Measurements from ENCODE around the gene TTC23L.
A peak's percentile ranks its signal among the peaks of the same experiment; 100 is the strongest.
"Not testable (repeated sequence)": the region's sequence is repeated elsewhere in the genome, so short reads cannot be mapped to it uniquely, and the experiment has no call there.

Gene TTC23L, protein sequence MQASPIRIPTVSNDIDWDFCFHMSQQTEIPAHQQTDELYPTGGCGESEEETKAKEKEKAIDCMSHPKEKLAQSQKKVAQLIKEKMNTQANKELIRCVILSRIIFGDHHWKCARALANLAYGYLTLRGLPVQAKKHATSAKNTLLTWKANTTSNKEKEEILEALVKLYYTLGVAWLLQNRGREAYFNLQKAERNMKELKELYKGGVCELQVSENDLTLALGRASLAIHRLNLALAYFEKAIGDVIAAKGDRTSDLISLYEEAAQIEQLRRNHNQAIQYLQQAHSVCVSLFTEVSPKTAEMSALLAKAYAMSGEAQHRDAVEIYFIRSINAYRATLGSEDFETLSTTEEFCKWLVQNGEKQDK

DNA sequence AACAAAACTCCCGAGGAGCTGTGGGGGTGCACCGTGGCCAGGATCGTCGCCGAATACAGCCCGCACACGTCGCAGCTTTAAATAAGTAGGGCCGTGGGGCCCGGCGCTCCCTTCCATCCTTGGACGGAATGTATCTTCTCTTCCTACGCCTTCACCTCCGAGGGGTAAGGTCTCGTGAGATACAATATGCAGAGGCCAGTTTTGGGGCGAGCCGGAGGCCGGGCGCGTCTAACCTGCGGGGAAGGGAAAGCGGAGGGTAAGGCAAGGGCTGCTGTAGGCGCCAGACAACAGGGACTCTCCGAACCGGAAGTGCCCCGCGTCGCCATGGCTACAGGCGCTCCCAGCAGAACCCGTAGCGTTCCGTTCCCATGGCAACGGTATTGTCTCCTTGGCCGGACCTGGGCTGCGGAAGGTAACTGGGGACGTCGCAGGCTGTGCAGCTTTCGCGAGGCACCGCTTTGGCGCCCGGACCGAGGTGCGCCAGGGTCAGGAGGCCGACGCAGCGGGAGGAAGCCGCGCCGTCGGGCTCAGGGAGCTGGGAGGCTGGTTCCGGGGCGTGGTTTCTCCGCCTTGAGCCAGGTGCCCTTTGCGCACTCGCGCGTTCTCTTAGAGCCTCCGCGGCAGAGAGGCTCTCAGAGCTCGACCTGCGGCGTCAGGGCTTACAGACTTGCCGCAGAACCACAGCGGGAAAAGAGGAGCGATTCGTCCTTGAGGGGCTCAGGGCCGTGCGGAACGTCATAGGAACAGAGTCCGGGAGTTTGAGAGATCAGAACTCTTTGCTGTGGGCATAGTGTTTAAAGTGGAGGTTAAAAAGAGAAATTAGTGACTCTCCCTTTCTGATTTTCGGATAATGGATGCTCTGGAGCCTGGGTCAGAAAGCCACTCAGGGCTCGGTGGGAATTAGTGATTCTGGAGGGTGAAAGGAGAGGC is at the start of gene TTC23L:
TSS of gene TTC23L (plus strand) at position 380 of the 930 bp plus-strand sequence. CDS start 1,508 bp downstream, outside the sequence.
- DNase-seq, result peak; percentile 98

DNA sequence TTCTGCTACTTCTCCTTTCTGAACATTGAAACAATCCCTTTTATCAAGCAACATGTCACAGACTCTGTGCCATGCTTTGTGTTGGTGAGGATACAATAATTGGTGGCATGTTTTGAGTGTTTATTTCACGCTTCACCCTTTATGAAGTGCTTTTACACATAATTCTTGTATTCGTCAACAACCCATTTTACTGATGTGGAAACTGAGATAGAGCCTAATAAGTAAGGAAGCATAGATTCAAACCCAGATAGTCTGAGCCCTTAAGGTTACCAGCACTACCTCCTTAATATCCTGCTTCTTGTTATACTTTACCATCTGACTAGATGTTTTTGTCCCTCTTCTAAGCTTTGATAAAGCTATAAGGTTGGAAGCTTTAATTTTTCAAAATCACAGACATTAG is 49.3 kb upstream of the TTC23L start:
- no peak for DNase-seq

DNA sequence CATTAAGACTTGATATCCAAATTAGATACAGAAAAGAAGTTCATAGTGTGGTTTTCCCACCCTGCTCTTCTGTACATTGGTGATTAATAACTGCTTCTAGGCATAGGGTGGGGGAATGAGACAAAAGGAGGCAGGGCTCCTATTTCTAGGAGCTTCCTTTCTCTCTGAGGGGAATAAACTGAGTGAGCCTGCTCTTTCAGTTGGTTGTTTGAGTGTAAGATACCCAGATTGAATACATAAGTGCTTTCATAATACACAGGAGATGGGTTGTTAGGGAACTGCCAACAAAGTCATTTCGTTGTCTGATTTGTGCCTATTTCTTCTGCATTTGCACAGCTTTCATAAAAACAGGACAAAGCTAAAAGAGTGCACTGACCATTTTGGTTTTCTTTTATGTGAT is 48.9 kb upstream of the TTC23L start:
- DNase-seq, result no peak

DNA sequence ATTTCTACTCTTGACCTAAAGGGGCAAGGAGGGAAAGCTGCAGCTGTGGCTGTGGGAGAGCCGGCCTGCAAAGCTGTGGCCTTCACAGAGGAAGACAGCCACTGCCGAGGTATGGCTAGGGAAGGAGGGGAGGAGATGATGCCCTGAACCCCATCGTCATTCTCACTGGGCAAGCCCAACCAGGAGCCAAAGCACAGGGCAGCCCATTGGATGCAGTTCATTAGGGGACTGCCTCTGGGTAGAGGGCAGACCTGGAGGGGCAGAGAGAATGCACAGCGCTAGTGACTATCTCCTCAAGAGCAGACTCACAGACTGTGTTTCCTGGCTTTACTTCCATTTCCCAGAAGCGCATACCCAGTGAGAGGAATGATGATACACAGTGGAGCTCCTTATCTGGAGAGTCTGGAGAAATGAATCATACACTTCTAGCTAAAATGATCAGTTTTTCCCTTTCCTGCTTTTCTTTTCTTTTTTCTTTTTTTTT is 47.2 kb upstream of the TTC23L start:
- no peak for DNase-seq

DNA sequence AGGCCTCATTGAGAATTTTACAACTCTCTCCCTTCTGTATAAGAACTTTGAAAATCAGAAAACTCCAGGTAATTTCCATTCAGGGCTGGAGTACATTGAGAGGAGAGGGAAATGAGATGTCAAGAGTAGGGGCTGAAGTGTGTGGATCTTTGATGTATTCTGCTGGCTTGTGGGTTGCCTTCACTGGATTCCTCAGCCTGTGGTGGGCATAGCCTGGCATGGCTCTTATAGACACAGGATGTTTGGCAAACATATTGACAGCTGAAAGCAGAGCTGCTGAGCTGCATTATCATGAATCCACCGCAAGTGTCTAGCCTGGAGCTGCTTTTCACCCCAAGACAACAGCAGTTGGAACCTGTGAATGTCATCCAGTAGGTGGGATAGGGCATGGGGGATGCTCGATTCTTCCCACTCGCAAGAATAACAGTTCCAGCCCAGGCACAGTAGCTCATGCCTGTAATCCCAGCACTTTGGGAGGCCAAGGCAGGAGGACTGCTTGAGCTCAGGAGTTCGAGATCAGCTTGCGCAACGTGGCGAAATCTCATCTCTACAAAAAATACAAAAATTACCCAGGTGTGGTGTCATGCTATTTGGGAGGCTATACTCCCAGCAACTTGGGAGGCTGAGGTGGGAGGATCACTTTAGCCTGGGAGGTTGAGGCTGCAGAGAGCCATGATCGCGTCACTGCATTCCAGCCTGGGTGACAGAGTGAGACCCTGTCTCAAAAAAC is 36.0 kb upstream of the TTC23L start:
- DNase-seq, result no peak

DNA sequence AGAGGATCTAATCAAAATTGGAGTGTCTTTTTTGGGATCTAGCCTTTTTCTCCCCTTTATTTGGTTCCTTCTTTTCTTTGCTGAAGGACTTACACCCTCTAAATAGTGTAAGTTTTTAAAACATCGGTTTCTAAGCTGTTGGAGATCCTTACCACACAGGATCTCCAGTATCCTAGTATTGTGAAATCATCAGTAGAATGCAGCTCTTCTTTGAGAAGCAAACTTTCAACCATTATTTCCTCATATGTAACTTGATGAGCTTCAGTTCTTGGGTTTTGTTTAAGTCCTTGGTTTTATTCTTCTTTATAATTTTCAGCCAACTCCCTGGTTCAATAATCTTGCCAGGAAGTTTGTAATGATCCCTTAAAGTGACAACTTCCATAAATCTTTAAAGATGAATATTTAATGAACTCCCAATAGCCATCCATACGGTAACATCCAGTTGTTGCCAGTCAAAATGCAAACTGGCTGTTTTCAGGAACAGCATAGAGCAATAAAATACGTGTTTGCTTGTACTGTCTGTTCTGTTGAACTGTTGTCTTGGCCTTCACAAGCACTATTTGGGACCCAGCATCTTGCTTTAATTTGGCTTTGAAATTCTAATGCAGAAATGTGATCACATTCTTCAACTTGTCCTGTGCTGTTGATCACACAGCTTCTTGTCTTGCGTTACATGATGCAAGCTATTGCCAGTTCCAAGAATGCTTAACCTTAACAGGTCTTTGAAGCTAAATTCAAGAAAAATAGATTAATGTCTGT is 34.8 kb upstream of the TTC23L start:
- no peak for DNase-seq

DNA sequence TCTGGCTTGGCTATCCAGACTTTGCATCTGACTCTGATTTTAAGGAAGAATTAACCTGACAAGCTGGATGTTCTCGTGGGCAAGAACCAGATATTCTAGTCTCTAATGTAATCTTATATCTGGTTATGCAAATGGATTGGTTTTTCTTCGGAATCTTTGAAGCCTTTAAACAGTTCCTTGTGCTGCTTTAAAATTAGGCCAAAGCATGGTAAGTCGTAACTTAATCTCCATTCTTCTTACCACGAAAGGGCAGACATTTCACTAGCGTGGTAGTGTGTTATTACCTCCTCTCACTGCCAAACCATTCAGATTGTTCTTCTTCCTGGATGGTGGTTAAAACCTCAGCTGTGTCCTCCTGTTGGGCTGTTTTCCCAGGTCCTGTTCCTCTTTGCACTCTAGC is 34.1 kb upstream of the TTC23L start:
- DNase-seq, result no peak

DNA sequence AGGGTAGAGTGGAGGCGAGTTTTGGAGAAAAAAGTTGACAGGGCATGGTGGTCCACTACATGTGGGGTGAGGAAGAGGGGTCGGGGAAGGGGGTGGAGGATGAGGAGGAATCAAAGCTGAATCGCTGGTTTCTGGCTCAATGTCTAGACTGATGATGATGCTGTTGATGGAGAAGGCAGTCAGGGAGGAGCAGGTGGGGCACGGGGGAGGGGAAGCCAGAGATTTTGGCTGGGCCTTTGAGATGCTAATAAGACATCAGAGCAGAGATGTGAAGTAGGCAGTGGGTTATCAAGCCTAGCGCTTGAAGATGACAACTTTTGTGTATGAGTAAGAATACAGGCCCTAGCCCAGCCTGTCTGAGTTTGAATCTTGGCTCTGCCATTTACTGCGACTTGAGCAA is 32.4 kb upstream of the TTC23L start:
- DNase-seq, result no peak

DNA sequence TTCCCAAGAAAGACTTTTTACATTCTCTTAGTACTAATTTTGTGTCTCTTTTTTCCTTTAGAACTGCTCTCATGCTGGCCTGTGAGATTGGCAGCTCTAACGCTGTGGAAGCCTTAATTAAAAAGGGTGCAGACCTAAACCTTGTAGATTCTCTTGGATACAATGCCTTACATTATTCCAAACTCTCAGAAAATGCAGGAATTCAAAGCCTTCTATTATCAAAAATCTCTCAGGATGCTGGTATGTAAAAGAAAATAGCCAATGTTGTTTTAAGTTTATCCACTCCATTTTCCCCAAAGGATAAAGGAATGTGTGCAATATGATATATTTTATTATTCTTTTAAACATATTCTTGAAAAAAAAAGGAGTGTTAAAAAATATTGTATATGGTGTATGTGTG is 27.3 kb upstream of the TTC23L start:
- DNase-seq, result no peak

DNA sequence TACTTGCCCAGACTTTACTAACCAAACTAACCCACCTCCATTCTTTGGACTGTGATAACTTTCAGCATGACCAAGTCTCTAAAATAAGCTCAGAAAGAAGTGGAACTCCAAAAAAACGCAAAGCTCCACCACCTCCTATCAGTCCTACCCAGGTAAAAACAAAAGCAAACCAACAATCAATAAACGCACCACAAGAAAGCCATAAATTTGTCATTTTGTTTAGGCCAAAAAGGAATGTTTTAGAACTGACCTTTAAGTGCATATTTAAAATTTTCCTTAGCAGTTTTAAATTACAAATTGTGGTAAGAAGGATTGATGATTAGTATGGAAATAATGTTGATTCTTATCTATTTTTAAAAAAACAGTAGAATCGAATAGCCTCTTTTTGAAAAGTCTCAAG is 25.5 kb upstream of the TTC23L start:
- no peak for DNase-seq

DNA sequence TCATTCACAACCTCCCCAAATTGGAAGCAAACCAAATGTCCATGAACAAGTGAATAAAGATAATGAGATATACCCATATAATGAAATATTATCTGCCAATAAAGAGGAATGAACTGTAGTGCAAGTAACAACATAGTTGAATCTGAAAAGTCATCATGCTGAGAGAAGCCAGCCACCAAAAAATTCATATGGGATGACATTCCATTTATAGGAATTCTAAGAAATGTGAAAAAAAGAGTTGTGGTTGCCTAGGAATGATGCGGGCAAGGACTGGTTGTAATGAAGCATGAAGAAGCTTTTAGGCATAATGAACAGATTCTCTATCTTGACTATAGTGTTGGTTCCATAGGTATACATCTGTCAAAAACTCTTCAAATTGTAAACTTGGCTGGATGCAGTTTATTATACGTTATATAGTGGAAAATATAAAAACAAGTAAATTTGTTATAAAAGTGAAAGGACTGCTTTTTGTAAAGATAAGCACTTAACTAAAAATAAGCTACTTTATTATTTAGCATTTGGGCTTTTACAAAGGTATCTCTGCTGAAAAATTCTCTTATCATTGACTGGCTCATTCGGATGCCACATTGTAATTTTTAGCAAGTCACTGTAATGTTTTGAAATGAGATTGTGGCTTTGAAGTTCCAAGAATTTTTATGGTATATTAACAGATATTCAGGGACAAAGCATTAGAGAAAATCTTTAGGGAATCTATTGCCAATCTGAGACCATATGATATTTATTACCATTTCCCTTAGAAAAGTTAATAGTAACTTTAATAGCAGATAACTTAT is 21.2 kb upstream of the TTC23L start:
- no peak for DNase-seq

DNA sequence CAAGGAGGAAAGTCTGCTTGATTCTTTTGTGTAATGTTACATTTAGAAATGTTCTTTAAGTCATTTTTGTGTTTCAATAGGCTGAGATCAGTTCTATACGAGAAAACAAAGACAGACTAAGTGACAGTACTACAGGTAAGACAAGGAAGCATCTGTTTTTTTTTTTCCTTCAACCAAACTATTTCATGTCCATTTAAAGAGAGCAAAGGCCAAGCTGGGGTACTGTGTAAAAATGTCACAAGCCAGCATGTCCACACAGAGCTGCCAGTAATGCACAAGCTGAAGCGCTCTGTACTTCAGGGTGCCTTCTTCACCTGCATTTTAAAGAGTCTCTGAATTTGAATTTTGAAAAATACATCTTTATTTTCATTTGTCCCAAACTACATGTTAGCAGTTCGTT is 20.2 kb upstream of the TTC23L start:
- no peak for DNase-seq

DNA sequence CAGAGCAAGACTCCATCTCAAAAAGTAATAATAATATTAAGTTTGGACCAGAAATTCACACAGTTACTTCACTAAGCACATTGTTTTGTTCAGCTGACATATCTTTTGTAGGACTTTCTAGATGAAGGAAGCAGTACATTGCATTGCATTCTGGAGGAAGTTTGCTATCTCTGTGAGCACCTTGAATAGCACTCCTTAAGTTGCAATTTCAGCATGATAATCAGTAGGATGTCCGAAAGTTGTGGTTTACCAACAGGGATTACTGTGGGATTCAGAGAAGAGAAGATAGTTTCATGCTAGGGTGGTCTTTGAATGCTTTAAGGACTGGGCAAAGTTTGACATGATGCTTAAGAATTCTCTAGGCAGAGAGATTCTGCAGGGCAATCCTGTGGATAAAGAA is 18.4 kb upstream of the TTC23L start:
- DNase-seq, result no peak

DNA sequence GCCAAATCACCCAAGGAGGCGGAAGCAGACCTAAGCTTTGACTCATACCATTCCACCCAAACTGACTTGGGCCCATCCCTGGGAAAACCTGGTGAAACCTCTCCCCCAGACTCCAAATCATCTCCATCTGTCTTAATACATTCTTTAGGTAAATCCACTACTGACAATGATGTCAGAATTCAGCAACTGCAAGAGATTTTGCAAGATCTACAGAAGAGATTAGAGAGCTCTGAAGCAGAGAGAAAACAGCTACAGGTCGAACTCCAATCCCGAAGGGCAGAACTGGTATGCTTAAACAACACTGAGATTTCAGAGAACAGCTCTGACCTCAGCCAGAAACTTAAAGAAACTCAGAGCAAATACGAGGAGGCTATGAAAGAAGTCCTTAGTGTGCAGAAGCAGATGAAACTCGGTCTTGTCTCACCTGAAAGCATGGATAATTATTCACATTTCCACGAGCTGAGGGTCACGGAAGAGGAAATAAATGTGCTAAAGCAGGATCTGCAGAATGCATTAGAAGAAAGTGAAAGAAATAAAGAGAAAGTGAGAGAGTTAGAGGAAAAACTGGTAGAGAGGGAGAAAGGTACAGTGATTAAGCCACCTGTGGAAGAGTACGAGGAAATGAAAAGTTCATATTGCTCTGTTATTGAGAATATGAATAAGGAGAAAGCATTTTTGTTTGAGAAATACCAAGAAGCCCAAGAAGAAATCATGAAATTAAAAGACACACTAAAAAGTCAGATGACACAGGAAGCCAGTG is 15.8 kb upstream of the TTC23L start:
- DNase-seq, result no peak

DNA sequence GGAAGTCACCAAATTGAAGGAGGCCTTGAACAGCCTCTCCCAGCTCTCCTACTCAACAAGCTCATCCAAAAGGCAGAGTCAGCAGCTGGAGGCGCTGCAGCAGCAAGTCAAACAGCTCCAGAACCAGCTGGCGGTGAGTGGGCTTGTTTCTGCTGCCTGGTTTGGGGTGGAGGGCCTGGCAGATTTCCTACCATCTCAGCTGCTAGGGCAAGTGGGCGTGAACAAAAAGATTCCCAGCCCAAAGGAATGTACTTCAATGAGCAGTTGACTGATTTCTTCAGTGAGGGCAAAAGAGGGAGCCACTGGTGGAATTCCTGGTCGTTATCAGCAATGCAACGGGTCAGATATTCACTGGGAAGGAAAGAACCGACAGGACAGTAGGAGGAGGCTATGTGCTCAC is 12.6 kb upstream of the TTC23L start:
- no peak for DNase-seq

DNA sequence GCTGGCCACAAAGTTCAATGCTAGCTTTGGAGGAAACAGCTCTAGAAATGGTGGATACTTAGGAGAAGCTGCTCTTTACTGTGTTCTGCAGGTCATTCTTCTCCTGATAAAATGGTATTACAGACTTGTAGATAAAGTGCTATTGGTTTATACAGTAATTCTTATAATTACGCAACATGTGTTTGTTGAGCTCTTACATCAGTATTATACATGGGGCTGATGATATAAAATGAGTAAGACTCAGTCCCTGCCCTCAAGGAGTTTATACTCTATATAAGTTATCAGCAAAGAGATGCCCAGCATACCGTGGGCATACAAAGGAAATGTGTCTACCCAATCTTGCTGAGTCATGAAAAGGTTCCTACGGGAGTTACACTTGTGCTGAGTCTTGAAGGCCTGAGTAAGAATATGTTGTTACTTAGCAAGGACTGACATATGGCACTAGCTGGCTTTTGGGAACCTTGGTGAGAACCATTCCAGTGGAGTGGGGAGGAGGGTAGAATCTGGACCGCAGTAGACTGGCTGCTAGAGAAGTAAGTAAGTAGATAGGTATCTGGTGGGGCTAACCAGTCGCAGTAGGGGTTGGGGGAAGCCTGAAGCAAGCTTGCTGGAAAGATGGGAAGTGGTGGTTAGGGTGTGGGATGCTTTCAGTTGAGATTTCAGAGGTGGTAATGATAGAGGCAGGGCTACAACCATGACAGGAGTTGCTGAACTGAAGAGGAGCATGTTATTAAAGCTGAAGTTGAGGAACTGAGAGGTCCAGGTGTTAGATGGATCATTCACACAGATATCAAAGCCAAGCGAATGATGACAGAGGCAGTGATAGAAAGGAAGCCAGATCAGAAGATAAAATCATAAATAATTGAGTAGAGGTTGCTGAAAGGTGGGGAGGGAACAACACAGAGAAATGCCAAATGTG is 11.1 kb upstream of the TTC23L start:
- no peak for DNase-seq

DNA sequence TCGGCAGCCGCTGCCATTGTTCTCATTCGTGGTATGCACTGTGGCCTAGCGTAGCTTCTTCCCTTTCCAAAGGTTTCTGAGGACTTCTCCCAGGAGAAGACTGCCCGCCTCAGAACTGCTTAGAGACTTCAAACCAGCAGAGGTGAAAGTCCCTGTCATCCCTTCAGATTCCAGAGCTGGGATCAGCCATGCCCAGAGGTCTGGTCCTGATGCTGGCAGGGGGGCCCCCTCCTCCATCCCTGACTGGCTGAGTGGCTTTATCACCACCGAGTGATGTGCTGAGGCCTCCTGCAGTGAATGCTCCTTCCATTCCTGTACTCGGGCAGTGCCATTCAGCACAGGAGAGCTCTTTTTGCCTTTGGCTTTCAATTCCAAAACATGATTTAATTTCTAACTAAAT is 8.1 kb upstream of the TTC23L start:
- not testable (repeated sequence) for DNase-seq

DNA sequence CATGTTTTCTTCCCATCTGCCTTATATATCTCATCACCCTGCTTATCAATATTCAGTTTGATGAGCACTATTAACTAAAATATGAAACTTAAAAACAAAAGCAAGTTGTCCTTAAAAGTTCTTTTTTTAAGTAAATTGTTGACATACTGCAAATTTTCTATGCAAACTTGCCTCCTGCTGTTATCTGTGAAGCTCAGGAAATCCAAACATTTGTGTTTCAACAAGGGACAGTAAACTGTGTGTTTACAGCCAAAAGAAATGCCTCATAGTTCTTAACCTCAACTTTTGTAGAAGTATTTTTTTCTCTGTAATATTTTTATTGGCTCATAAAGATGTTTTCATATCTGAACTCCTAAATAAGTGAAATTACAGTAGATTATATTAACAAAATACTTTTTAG is 7.7 kb upstream of the TTC23L start:
- DNase-seq, result no peak

DNA sequence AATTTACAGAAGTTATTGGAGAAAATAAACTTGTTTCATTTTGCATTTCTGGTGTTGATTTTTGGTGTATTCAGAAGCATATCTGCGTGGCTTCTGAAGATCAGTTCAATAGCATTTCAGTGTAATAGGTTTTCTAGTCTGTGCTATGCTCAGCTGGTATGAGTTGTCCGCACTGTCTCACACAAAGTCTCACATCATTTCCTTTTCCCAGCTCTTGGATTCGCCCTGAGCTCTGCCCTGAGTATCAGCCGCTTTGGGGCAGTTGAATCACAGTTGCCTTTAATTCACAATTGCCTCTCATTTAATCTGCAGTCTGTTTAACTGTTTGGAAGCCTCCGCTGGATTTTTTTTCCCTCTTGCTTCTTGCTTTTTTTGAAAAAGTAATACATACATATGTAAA is 6.4 kb upstream of the TTC23L start:
- DNase-seq, result no peak

DNA sequence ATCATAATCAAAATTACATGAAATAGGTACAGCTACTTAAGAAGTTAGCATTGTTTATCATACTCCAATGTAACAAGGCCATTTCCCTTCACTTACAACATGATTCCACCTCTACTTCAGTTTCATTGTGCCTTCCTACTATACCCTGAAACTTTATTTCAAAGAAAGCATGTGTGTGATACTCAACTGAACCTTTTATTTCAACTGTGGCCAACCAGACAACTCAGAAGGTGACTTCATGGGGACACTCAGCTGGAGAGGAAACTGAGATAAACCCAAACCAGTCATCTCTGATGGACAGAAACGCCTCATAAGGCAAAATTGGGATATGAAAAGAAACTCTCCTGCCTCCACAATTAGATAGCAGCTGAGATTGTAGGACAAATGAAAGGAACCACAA is 5.9 kb upstream of the TTC23L start:
- no peak for DNase-seq

All from NCI-H526 treated with DMSO at 0.1 percent for 48 hours (cell line).